Keratinocyte (primary cell): ENCODE results near the gene CACNA1F. TPM values are rescaled to one million over a fixed set of nuclear protein-coding genes. Genes with fewer than 3 reads are reported as not detected.

Experiments used
- DNase-seq: peaks from one replicate; pipeline ENCODE4 v3.0.0-alpha.2; 2011; ENCODE audit warnings: low read depth, missing footprints, low spot score
- FAIRE-seq: peaks from 2 replicates; lab custom pipeline; 2011; peaks lifted over from hg19 to GRCh38; lab: Jason Lieb, UNC
- H2AFZ ChIP-seq: 2 replicates; pipeline ENCODE4 v1.6.0; 2012; ENCODE audit warnings: low read length, control low read depth, inconsistent platforms; ENCODE audit not compliant: control insufficient read depth
- H3K27ac ChIP-seq: 2 replicates; pipeline ENCODE4 v1.5.1; 2011; ENCODE audit warnings: low read length; ENCODE audit not compliant: control insufficient read depth, insufficient read depth
- H3K27me3 ChIP-seq: 3 replicates; pipeline ENCODE4 v1.6.0; 2011; ENCODE audit warnings: low read length; ENCODE audit not compliant: control insufficient read depth, insufficient read depth; ENCODE audit errors: extremely low read depth
- H3K36me3 ChIP-seq, 2 experiments: 2 replicates in 1 of 2; 3 replicates in 1 of 2; pipeline ENCODE4 v1.5.1; 2011; ENCODE audit warnings: low read length in 2 of 2, mild to moderate bottlenecking in 1 of 2; ENCODE audit not compliant: control insufficient read depth in 2 of 2, insufficient read depth in 2 of 2; ENCODE audit errors: extremely low read depth in 1 of 2
- H3K4me1 ChIP-seq: 3 replicates; pipeline ENCODE4 v1.5.1; 2011; ENCODE audit warnings: low read length; ENCODE audit not compliant: control insufficient read depth, insufficient read depth; ENCODE audit errors: extremely low read depth
- H3K4me2 ChIP-seq: 3 replicates; pipeline ENCODE4 v1.6.0; 2011; ENCODE audit warnings: low read depth, low read length; ENCODE audit not compliant: control insufficient read depth, insufficient read depth; ENCODE audit errors: extremely low read depth
- H3K4me3 ChIP-seq, 3 experiments: fragments of 200-600 bp in 1 of 3; sonication (generic) in 1 of 3; 2 replicates in 2 of 3; 3 replicates in 1 of 3; pipeline ENCODE4 v1.5.1; 2011 to 2016; ENCODE audit warnings: low read length in 3 of 3, mild to moderate bottlenecking in 3 of 3, control low read depth in 2 of 3, inconsistent platforms in 1 of 3, low read depth in 1 of 3, mixed read lengths in 1 of 3, mixed run types in 1 of 3, moderate library complexity in 1 of 3; ENCODE audit not compliant: control insufficient read depth in 2 of 3, insufficient read depth in 2 of 3; ENCODE audit errors: extremely low read depth in 1 of 3
- H3K79me2 ChIP-seq: 2 replicates; pipeline ENCODE4 v1.6.0; 2012; ENCODE audit warnings: low read length; ENCODE audit not compliant: control insufficient read depth, insufficient read depth
- H3K9ac ChIP-seq: 3 replicates; pipeline ENCODE4 v1.6.0; 2011; ENCODE audit warnings: low read length; ENCODE audit not compliant: control insufficient read depth, insufficient read depth; ENCODE audit errors: extremely low read depth
- H3K9me1 ChIP-seq: 3 replicates; pipeline ENCODE4 v1.6.0; 2011; ENCODE audit warnings: low read length; ENCODE audit not compliant: control insufficient read depth, insufficient read depth; ENCODE audit errors: extremely low read depth
- H3K9me3 ChIP-seq: 2 replicates; pipeline ENCODE4 v1.5.1; 2012; ENCODE audit warnings: low read depth, low read length; ENCODE audit not compliant: control insufficient read depth
- H4K20me1 ChIP-seq: 3 replicates; pipeline ENCODE4 v1.6.0; 2011; ENCODE audit warnings: low read length; ENCODE audit not compliant: control insufficient read depth, insufficient read depth; ENCODE audit errors: extremely low read depth
- CTCF ChIP-seq, 3 experiments: IDR thresholded peaks in 1 of 3; conservative IDR thresholded peaks in 1 of 3; optimal IDR thresholded peaks in 1 of 3; 2 replicates in 2 of 3; 3 replicates in 1 of 3; pipeline versions ENCODE3 to v1.5.1; 2011; ENCODE audit warnings: low read length in 3 of 3, mild to moderate bottlenecking in 3 of 3, moderate library complexity in 2 of 3, control low read depth in 1 of 3, inconsistent platforms in 1 of 3; ENCODE audit not compliant: insufficient read depth in 2 of 3; ENCODE audit errors: extremely low read depth in 1 of 3
- EZH2 ChIP-seq: IDR thresholded peaks from one replicate; pipeline ENCODE4 v1.6.1; 2012; ENCODE audit warnings: inconsistent platforms, mild to moderate bottlenecking, low read length, moderate library complexity
- dilution Hi-C: fragments of 300-500 bp; cut with MboI; formaldehyde crosslinking; loops from one replicate; pipeline ENCODE4 v1.7.0; 2020; ENCODE audit warnings: low sequenced_read_pairs; ENCODE audit not compliant: extremely low pct_ligation_motif_present
- polyA plus RNA-seq, 5 experiments: library from polyadenylated mRNA; depleted of rRNA in 3 of 5; stranded (reverse) in 3 of 5; stranded (forward) in 1 of 5; unstranded in 1 of 5; fragments of >200 nt; gene quantifications; 1 replicate in 1 of 5; 2 replicates in 3 of 5; 3 replicates in 1 of 5; pipeline versions ENCODE4 v1.2.1 to v1.2.3, GENCODE V29; 2011 to 2012; ENCODE audit warnings: missing spikeins in 2 of 5, low read depth in 1 of 5, low replicate concordance in 1 of 5

The CACNA1F gene
- polyA plus RNA-seq, 1 donor (not counting 4 experiments of a cell fraction or from before 2014, with no cell fraction given), result not detected

DNA sequence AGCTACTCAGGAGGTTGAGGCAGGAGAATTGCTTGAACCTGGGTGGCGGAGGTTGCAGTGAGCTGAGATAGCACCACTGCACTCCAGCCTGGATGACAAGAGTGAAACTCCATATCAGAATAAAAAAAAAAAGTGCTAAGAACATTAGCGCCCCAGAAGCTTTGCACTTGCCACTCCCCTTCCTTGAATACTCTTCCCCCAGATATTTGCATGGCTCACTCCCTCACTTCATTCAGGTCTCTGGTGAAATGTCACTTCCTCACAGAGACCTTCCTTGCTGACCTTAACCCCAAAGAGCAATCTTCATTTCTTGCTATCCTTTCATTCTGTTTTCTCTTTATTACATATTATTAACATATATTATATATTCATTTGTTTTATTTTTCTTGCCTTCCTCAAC is 11.3 kb downstream of the CACNA1F start:
- Histone ChIP-seq H3K9me1 (no peaks in the 10 kb centered on the region), H3K27me3 (no peaks in the 10 kb centered on the region), H3K27ac (no peak overlapping the region), H3K4me2 (no peak overlapping the region), H3K4me1 (no peaks in the 10 kb centered on the region), H3K9ac (no peak overlapping the region), H3K79me2 (no peaks in the 10 kb centered on the region), H3K4me3 (no peak overlapping the region), H3K9me3 (no peaks in the 10 kb centered on the region), H4K20me1 (no peaks in the 10 kb centered on the region), H3K36me3 (no peaks in the 10 kb centered on the region), H2AFZ (no peak overlapping the region)
- TF ChIP-seq CTCF (optimal IDR thresholded peaks at IDR 0.05 in 1 of 3, IDR thresholded peaks at IDR 0.05 in 1 of 3, conservative IDR thresholded peaks at IDR 0.05 in 1 of 3; ENCODE audit: extremely low read depth in 1 of 3, insufficient read depth in 2 of 3, low read length in 3 of 3) (no peak), EZH2 (no peak)
- dilution Hi-C loops, result no loop called here
- DNase-seq, result no peak
- no peak for FAIRE-seq

DNA sequence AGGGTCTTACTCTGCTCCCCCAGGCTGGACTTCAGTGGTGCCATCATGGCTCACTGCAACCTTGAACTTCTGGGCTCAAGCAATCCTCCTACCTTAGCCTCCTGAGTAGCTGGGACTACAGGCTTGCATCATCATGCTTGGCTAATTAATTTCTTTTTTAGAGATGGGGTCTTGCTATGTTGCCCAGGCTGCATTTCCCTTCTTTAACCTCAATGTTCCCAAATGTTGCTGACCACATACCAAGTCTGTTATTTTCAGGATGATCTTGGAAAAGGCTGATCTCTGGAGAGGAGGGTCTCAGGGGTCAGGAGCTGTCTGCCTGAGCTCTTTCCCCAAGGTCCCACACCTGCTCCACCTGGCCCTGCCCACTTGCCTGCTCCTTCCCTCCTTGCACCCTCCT is 13.0 kb downstream of the CACNA1F start:
- Histone ChIP-seq H3K9ac (no peak overlapping the region), H3K4me2 (no peak overlapping the region), H4K20me1 (no peaks in the 10 kb centered on the region), H3K36me3 (no peaks in the 10 kb centered on the region), H3K27me3 (no peaks in the 10 kb centered on the region), H3K79me2 (no peaks in the 10 kb centered on the region), H2AFZ (no peak overlapping the region), H3K4me1 (no peaks in the 10 kb centered on the region), H3K27ac (no peak overlapping the region), H3K9me1 (no peaks in the 10 kb centered on the region), H3K4me3 (no peak overlapping the region), H3K9me3 (no peaks in the 10 kb centered on the region)
- TF ChIP-seq EZH2 (no peak), CTCF (optimal IDR thresholded peaks at IDR 0.05 in 1 of 3, IDR thresholded peaks at IDR 0.05 in 1 of 3, conservative IDR thresholded peaks at IDR 0.05 in 1 of 3; ENCODE audit: extremely low read depth in 1 of 3, insufficient read depth in 2 of 3, low read length in 3 of 3) (no peak)
- FAIRE-seq, result no peak
- no peak for DNase-seq
- dilution Hi-C loops, result no loop called here
